A549 treated with AZD9567 at 1 μM for 4 hours (cell line): ENCODE measurements around the gene LMAN2. TPM values are rescaled to one million over a fixed set of nuclear protein-coding genes. Genes with fewer than 3 reads are reported as not detected.

Experiments
- total RNA-seq: library from RNA; stranded (reverse); fragments of 200-300 nt; extraction: Qiagen RNA extraction; gene quantifications from 5 replicates; pipeline ENCODE4 v1.2.3, GENCODE V29; 2022; ENCODE audit not compliant: insufficient read depth

LMAN2 gene, protein sequence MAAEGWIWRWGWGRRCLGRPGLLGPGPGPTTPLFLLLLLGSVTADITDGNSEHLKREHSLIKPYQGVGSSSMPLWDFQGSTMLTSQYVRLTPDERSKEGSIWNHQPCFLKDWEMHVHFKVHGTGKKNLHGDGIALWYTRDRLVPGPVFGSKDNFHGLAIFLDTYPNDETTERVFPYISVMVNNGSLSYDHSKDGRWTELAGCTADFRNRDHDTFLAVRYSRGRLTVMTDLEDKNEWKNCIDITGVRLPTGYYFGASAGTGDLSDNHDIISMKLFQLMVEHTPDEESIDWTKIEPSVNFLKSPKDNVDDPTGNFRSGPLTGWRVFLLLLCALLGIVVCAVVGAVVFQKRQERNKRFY
- total RNA-seq, result 193 to 205 TPM (median 199 TPM) in 5 replicates

DNA sequence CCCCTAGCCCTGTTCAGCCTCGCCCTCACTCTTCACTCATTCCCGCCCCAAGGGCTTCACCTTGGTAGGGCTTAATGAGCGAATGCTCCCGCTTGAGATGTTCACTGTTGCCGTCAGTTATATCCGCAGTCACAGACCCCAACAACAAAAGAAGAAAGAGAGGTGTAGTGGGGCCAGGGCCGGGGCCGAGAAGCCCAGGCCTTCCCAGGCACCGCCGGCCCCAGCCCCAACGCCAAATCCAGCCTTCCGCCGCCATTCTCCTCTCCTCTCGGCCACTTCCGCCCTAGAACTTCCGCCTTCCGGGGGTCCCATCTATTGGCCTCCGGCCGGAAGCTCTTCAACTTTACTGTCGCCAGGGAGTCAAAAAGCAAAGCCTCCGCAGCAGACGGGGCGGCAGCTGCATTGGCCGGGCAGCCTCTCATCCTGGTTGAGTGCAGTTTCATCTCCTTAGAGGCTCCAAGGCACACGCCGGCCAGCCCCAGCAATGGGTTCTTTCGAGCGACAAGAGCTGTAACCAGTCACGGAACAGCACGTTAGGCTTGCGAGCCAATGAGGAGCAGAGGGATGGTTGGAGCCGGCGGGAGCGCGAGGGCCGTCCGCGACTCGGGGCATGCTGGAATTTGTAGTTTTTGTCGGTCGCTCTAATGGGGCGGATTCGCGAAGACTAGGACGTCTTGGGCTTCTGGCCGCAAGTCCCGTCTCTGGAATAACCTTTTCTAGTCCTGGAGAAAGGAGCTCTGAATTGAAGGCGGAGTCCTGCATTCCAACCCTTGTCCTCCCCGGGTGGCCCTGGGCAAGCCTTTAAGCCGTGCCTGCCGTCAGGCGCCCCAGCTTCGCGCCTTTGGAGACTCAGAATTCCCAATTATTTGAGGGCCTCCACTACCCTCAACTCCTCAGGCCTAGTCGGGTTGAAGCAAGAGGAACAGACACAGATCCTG is at the start of gene LMAN2:
TSS of gene LMAN2 (minus strand) at position 277 of the 938 bp plus-strand sequence. CDS start at position 256, 21 bp downstream.

DNA sequence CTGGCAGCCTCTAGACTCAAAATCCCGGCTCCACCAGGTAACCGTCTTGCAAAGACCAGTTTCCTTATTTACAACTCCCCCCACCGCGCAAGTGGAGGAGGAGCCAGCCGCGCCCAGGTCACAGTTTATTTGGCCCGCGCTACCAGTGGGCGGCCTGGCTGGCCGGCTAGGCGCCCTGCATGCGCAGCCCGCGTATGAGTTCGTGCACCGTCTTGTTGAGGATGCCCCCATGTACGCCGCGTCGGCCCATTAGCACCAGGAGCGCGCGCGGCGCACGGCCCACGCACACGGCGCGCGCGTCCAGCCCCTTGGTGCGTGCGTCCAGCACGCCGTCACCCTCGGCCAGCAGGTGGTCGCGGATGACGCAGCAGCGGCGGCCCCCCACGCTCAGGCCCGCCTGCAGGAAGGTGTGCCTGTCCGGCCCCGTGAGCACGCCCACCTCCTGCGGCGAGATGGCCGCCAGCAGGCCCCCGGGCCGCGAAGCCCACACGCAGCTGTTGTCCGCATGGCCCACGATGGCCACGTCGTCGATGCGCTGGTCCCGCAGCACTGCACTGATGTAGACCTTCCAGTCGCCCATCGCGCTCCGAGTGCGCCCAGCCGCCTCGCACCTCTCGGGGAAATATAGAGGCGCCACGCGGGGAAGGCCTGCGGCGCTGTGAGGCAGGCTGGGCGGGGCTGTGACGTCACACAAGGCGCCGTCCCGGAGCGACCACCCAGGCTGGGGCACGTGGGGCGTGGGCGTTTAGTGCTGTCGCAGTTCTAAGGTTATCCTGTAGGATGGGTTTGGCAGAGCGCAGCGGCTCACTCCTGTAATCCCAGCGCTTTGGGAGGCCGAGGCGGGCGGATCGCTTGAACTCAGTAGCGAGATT is 48.8 kb upstream of the LMAN2 start, which contains the start of gene PFN3:
TSS of gene PFN3 (minus strand) at position 665 of the 872 bp plus-strand sequence. CDS start at position 580, 85 bp downstream.

DNA sequence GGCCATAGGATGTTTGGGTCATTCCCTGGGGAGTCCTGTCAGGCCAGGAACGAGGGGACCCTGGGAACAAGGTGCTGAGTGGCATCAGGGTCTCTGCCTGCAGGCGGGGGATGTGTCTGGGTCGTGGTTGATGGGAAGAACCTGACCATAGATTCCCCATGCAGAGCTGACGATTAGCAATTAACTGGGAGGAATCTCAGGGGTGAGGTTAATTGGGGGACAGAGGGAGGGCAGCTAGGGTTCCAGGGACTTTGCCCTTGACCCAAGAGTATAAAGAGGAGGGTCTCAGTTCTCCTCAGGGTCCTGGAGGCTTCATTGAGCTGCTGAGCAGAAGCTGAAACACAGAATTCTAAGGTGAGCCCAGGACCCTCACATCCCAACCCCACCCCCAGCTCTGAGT is 32.7 kb upstream of the LMAN2 start, which contains the start of gene SLC34A1:
TSS of gene SLC34A1 (plus strand) at position 301 of the 400 bp plus-strand sequence. CDS start 1,308 bp downstream, outside the sequence.

DNA sequence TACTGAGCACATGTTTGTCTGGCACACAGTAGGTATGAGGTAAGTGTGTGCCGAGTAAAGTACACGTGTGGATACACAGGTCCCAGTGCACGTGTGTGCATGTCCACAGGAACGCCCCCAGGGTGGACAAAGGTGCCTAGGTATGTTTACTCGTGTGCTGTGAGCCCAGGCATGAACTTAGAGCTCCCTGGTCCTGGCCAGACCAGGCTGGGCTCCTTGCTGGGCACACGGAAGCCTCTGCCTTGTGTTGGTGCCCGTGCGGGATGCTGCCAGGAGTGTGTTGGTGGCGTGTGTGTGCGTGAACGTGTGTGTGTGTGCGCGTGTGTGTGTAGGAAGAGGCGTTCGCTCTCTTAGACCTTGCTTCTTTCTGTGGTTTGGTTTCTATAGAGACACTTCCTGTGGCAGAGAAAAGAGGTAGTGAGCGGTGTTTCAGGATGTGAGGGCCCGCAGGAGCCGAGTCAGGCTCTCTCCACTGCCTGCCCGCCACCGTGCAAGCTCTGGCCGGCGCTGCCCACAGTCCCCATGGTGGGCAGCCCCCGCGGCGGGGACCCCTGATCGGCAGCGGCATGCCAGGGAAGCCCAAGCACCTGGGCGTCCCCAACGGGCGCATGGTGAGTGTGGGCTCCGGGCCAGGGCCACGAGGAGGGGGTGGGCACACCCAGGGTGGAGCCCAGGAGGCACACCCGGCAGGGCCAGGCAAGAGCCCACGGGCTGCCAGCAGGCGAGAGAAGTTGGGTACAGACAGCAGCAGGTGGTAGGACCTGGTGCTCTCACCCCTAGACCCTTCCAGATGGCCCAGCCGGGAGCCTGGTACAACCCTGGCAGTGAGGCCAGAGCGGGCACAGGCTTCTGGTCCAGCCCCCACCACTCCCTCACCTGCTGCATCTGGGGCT is 6.2 kb upstream of the LMAN2 start, which contains the start of gene RGS14:
TSS of gene RGS14 (plus strand) at position 466 of the 893 bp plus-strand sequence. CDS start at position 567, 101 bp downstream.

DNA sequence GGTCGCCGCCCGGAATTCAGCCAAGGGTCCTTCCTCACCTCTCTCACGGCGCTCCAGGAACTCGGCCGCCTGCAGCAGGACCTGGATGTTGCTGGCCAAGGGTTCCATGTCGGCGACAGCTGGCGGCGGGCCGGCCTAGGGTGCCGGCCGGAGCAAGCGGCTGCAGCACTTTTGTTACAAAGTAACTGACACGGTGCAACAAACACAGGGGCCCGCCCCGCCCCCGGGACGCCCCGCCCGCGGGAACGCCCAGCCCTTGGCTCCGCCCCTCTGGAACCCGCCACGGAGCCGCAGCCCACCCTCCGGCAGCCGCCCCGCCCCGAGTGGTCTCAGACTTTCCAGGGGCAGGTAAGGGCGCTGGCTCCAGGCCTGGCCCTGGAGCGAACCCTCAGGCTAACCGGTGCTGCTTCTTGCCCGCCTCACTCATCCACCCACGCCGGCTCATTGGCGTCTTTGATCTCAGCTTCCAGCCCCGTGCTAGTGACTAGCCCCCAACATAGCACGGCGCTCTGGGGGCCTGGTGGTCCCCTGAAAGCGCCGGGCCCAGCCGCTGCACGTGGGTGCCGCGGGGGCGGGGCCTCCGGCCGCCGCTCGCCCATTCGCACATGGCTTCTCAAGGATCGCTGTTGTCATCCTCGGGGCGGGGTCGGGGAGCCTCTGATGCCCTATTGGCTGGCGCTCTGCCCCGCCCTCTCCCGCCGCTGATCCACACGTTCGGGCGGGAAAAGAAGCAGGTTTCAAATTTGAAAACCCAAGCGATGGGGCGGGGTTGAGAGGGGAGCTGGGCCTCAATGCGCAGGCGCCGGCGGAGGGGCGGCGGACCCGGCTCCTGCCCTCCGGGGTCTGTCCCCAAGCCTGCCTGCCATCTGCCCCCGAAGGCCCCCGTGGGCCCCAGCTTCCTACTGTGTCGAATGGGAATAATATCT is 39.5 kb downstream of the LMAN2 start, which contains the start of gene MXD3:
TSS of gene MXD3 (minus strand) at position 176 of the 926 bp plus-strand sequence. CDS start at position 108, 68 bp downstream.

DNA sequence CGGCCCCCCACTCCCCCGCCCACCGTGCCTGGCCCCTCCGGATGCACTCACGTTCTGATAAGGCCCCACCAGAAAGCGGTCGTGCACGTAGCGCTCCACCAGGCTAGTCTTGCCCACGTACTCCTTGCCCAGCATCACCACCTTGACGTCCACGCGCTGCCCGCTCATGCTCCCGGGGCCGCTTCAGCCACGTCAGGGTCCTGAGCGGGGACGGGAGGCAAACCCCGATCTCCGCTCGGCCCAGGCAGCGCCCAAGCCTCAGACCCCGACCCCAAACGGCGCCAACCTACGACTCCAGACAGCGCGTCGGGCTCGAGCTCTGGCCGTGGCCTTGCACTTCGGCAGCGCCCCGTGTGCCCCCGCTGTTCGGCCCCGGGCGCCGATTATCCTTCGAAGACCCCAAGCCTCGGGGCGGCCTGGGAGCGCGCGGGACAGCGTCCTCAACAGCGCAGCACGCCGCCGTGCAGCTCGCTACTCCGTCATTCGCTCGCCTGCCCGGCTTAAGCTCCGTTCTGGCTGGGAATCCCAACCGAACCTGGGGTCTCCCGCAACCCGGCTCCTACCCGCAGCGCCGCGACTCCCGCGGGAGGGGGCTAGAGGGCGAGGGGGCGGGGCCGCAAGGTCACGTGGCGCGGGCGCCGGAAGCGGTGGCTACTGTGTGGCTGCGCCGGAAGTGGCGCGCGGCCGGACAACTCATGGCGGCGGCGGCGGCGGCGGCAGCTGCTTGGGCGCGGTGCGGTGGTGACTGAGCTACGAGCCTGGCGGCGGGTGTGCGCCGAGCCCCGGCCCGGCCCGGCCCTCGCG is 48.1 kb downstream of the LMAN2 start, which contains the start of the genes PRELID1 and RAB24:
TSS of gene PRELID1 (plus strand) at position 679 of the 804 bp plus-strand sequence. CDS start 187 bp downstream, outside the sequence.
TSS of gene RAB24 (minus strand) at position 599 of the 804 bp plus-strand sequence. CDS start at position 168, 431 bp downstream.

Other genes starting within 250 kb of the LMAN2 start
- gene NSD1, start 217.9 kb downstream of the LMAN2 start, total RNA-seq, result 16.1 to 20.7 TPM (median 20.4 TPM) in 5 replicates
- gene RAB24, start 47.9 kb downstream of the LMAN2 start, total RNA-seq, result 24.7 to 30.2 TPM (median 25.1 TPM) in 5 replicates
- gene PRELID1, start 47.9 kb downstream of the LMAN2 start, total RNA-seq, result 253 to 392 TPM (median 370 TPM) in 5 replicates
- 19.3 to 26.0 TPM (median 22.7 TPM) in 5 replicates for gene MXD3, start 39.8 kb downstream of the LMAN2 start, total RNA-seq
- gene RGS14, start 6.3 kb upstream of the LMAN2 start, total RNA-seq, result 2.7 to 5.5 TPM (median 4.5 TPM) in 5 replicates
- gene SLC34A1, start 32.8 kb upstream of the LMAN2 start, total RNA-seq, result not detected in 5 replicates
- not detected in 5 replicates for gene PFN3, start 49.0 kb upstream of the LMAN2 start, total RNA-seq
- gene F12, start 57.9 kb upstream of the LMAN2 start, total RNA-seq, result 18.6 to 27.6 TPM (median 21.3 TPM) in 5 replicates
- 21.4 to 30.9 TPM (median 27.0 TPM) in 5 replicates for gene GRK6, start 75.0 kb upstream of the LMAN2 start, total RNA-seq
- gene PRR7, start 95.1 kb upstream of the LMAN2 start, total RNA-seq, result 15.7 to 35.7 TPM (median 32.9 TPM) in 5 replicates
- gene DBN1, start 122.0 kb upstream of the LMAN2 start, total RNA-seq, result 50.0 to 70.6 TPM (median 65.3 TPM) in 5 replicates
- 63.9 to 97.3 TPM (median 89.0 TPM) in 5 replicates for gene PDLIM7, start 145.9 kb upstream of the LMAN2 start, total RNA-seq
- gene DOK3, start 158.2 kb upstream of the LMAN2 start, total RNA-seq, result 2.8 to 6.2 TPM (median 4.3 TPM) in 5 replicates
- gene DDX41, start 165.3 kb upstream of the LMAN2 start, total RNA-seq, result 71.2 to 123 TPM (median 115 TPM) in 5 replicates
- gene FAM193B, start 202.9 kb upstream of the LMAN2 start, total RNA-seq, result 29.7 to 32.8 TPM (median 32.0 TPM) in 5 replicates
- gene TMED9, start 240.5 kb upstream of the LMAN2 start, total RNA-seq, result 280 to 291 TPM (median 282 TPM) in 5 replicates
- gene B4GALT7, start 248.5 kb upstream of the LMAN2 start, total RNA-seq, result 21.0 to 31.6 TPM (median 29.1 TPM) in 5 replicates